ENCODE measurements around the gene SYT7.
A peak's percentile ranks its signal among the peaks of the same experiment; 100 is the strongest.

SYT7 gene

DNA sequence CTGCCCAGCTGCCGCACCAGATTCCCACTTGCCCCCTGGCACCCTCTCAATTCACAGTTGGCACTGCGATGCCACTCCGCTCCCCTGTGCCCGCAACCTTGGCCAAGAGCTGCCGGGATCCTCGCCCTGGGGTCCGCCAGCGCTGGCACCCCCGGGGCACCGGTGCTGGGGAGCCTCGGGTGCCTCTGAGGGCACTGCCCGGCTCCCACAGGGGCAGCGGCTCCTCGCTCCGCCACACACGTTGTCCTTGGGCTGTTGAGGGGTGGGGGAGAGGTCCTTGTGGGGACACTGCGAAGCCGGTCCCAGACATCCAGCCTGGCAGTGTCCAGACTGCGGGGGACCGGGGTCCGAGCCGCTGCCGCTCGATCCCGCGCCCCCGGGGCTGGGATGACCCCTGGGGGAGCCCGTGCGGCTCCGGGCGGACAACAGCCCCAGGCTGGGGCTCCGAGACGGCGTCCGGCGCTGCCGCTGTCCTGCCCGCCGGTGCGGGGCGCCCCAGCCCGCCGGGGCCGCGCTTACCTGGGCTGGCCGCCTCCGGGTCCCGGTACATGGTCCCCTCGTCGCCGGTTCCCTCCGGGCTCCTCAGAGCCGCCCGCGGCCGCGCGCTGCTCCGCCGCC lies 496 bp downstream of the SYT7 start:
- no peak for DNase-seq (ENCODE audit: low read depth)

DNA sequence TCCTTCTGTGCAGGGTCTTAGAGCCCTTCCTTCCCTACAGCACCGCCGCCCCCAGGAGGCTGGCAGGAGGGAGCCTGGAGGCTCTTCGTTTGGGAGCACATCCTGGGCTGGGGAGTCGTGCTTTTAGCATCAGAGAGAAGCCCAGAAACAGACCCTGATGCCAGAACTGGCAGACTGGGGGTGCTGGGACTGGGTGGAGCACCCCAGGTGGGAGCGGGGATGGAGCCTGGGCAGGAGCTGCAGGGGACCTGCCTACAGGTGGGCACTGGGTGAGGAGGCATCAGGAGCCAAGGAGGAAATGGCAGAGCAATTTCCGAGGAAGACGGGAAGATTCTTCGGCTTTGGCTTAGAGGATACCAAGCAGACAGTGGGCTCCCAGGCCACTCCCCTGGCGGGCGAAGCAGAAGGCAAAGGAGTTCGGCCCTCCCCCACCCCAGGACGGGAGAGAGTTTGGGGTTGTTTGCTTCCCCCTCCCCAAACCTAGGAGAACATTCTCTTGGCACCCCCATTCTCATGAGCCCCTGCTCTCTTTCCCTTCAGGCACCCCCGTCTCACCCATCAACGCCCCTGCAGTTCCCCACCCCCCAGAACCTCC lies 1.1 kb downstream of the SYT7 start:
- DNase-seq (ENCODE audit: low read depth) = no peak

DNA sequence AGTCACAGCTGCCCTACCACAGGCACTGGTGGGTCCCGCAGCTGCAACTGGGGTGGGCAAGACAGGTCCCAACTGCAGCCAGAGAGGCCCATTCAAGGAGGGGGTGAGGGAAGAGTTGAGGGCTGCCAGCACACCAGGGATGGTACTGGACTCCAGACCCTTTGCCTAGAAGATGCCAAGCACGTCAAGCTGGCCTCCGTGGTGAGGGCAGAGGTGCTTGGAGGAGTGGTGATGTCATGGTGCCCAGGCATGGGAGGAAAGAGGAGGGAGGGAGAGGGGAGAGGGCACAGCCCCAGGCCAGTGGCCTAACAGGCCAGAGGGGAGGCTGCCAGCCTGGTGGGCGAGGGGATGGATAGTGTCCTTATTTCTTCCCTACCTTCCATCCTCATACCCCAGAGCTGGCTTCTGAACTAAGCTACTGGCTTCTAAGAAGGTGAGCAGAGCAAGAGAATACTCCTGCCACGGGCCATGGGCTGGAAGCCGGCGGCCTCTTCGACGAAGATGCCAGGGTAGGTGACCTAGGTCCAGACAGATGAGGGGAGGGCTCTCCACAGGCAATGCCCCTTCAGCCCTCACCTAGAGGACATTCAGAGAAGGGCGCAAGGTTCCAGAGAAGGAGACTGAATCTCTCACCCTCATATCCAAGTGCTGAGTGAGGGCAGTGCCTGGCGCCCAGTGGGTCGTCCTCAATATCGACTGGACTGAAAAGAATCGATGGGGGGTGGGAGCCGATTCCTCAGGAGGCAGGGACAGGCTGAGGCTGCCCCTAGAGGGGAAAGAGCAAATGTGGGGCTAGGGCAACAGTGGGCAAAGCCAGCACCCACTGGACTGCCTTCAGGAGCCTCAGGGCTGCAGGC lies 1.8 kb downstream of the SYT7 start:
- no peak for DNase-seq (ENCODE audit: low read depth)

DNA sequence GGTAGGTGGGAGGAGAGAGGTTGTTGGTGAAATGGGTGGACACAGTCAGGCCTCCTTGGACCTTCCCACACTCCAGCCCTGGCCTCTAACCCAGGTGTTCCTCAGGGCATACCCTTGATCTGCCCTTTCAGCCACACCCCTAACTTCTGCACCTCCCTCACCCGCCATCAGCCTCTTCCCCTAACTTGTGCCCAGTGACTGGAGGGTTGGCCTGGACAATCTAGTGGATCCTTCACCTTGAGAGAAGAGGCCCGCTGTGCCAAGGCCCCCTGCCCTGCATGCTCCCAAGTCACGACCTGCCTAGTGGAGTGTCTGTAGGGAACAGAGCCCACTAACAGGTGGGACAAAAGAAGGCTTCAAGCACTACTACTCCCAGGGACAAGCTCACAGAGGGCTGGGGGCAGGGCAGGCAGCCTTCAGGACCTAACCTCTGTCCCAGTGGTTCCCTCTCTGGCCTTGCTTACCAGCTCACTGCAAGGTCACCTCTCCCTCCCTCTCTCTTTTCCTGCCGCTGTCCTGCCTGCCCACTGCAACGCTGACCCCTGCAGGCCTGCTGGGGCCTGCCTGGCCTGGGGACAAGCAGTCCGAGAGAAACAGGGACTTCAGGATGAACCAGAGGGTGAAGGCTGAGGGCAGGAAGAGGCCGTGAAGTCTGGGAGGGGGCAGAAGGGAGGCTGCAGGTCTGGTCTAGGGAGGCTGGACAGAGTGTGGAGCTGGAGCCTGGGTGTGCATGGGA lies 3.3 kb downstream of the SYT7 start:
- DNase-seq (ENCODE audit: low read depth) = no peak

DNA sequence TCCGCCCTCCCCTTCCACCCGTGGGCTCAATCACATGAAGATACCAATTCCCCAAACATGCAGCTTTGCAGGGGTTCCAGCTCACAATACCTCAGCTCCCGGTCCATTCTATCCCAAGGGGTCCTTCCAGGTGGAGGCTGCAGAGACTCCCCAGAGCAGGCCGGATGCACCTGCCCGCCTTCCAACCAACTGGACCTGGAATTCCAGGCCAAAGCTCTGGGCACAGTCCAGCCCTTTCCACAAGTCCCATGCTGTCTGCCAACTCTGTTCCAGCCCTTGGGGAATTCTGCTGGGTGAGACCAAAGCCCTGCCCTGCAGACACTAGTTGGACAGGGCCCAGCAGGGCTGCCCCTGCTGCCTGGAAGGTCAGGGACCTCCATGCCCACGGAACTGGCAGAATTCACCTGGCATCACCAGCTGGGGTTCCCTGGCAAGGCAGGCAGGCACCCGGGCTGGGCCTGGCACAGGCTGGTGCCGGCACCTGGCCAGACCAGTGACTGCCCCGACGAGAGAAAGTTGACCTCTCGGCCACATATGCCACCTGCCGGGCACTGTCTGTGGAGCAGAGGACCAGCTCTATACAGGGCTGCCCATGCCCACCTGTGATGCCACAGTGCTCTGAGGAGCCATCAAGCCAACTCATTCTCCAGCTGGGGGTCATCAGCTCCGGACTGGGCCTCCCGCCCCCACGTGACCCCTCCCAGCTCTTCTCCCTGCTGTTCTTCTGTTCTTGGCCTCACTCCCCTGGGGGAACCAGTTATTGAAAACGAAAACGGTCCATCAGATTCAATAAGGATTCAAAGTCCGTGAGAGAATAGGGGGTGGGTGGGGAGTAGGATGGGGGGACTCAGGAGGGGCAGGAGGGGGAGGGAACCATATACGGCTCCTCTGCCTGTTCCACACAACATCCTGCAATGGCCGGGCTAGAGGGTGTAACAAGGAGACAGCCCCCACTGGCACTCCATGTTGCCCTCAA lies 4.7 kb downstream of the SYT7 start:
- DNase-seq (ENCODE audit: low read depth) = no peak

DNA sequence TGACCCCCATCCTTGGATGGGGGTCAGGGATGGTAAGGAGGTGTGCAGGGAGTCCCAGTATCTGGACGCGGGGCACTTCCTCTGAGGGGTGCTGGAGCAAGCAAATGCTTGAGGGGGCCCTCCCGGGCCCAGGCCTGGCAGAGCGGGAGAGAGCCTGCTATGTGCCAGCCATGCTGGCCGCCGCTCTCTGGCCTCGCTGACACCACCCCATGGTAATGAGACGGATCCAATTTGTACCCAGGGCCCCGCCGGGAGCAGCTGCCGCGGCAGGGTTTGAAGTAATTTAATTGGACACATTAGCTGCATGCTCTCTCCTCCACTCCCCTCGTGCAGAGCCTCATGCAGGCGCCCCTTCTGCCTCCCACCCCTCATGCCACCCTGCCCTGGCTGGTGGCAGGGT lies 6.3 kb downstream of the SYT7 start:
- DNase-seq (ENCODE audit: low read depth) = no peak

DNA sequence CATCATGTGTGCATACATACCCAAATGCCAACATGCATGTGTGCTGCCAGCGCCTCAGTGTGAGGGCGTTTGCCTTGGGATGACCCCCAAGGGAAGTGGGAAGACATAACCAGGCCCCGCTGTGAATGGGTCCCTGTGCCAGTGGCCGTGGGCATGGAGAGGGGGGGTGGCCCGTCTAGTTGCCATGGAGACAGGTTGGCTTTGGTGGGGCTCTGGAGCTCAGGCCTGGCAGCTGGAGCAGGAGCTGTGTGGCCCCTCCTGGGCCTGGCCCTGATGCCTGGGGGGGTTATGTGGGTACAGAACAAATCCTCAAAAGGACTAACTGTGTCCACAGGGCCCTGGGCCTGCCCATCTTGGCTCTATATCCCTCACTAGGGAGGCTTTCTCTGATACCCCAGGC lies 8.0 kb downstream of the SYT7 start:
- DNase-seq (ENCODE audit: low read depth) = no peak

DNA sequence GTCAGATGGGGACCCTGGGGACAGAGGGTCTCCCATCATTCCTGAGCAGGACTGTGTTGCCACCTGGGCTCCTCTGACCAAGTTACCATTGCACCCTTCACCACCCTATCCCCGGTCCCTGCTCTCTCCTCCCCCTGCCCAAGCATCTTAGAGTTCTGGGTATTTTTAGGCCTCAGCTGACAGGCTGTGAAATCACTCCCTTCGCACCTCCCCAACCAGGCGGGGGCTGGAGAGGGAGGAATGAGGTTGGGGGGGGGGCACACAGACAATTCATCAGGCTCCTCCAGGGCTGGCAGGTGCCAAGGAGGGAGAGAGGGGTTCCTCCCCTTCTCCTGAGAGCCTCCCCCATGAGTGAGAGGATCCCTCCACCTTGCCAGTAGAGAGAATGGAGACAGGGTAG lies 9.0 kb downstream of the SYT7 start:
- no peak for DNase-seq (ENCODE audit: low read depth)

DNA sequence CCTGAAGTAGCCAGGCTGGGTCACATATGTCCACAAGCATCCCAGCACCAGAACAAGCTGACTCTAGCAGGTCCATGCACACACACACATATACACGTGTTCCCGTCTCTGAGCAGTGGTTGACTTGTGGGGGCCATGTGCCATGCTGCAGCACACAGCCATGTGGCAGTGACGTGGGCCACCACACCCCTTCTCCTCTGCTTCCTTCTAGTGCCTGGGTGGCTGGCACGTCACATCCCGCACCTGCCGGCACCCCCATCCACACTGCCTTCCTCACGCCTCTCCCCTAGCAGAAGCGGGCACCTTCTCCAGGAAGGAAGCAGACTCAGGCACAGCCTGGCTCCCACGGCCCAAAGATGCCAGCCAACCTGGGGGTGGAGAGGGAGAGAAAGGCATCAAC lies 9.5 kb downstream of the SYT7 start:
- DNase-seq (ENCODE audit: low read depth) = no peak

DNA sequence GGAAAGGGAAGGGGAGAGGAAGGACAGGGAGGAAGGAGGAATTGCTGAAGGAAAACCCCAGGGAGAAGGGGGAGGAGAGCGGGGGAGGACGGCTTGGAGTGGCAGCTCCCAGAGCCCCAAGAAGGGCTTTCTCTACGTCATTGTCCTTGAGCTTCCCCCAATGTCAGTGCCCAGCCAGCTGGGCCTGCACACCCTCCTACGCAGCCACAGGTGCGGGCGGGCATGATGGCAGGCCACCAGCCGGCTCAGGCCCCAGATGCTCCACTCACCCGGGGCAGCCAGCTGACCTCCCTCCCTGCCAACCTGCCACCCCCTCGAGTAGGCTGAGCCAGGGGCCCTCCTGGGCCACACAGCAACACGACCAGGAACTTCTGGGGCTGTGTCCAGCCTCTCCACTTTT lies 11.2 kb downstream of the SYT7 start:
- DNase-seq (ENCODE audit: low read depth) = no peak

DNA sequence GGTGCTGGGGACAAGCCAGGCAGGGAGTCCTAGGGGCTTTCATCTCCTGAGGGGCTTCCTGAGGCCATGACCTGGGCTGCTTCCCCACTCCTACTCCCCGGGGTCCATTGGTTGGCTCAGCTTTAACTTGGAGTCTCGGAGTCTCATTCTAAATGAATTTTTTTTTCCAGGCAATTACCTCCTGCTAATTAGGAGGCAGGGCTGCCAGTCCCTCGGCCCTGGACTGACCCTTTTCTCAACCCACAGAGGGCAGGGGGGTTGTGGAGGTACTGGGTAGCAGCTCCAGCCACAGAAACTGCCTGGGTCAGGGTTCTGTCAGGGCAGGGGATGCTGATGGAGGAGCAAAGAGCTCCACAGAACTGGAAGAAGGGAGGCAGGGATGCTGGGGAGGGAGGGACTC lies 11.9 kb downstream of the SYT7 start:
- no peak for DNase-seq (ENCODE audit: low read depth)

DNA sequence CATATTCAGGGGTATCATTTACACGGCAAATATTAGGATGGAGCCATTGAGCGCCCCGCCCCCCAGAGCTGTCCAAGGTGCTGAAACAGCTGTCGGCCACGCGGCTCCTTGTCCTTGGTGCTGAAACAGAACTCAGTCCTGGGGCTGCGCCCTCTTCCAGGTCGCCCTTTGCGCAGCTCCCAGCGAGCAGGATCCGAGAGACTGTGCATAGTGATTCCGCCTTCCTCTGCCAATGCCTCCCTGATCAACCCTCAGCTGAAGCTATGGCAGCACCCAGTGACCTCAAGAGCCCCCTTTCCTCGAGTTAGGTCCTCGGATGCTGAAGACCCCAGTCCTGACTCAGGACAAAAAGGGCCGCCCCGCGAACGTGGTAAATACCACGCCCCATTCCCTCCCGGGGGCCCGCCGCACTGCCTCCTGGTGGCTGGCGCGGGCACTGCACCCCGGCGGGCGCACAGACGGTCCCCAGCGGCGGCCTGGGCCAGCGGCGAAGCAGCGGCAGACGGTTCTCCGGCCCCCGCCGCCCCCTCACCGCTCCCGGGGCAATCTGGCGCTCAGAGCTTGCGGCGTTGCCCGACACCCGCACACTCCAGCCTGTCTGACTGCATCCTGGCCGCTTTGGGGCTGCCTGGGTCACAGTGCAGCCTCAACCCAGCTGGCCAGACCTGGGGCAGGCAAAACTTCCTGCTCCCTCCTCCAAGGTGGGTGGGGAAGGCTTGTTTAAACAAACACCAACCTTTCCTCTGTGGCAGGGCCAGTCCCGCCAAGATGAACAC lies 13.4 kb downstream of the SYT7 start:
- DNase-seq (ENCODE audit: low read depth) = peak; percentile 74

DNA sequence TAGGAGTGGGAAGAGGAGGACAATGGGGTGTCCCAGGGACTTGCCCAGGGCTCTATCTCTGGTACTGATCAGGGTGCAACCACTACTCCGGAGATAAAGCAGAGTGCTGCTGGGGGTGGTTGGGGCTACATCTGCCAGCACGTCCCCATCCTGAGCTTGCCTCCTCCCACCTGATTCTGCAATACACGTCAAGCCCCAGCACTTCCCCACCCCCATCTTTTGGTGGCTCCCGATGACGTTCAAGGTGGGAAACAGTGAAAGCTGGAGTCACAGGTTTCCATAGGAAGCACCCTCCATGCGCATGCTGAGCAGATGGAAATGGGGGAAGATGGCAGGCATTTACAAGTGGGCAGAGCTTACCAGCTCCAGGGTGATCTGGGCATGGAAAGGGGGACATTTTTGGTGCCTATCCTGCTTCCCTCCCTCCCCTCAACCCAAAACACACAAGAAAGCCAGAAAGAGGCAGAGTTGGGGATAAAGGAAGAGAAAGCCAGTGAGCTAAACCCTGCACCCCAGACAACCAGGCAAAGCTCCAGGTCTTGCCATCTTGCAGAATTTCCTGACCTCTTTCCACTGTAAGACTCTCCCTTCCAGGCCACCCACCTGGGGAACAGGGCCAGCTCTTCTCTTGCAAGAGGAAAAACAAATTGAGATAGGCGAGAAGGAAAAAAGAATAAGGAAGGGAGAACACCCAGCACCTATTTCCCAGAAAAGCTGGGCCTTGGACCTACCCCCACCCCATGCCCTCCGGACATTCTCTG lies 15.8 kb downstream of the SYT7 start:
- no peak for DNase-seq (ENCODE audit: low read depth)

DNA sequence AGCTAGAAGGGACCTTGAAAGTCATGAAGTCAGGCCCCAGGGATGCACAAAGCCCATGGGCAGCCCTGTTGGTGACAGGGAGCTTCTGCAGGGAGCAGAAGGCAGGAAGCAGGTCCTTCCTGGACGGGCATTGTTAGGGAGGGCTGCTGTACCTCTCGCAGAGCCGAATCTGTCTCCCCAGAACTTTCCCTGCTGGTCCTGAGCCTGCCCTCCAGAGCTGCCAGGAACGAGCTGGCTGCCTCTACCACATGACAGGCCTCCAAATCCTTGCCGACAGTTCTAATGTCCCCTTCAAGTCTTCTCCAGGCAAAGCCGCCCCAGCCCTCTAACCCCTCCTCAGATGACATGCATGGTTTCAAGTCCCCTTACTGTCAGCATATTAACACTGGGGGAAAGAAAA lies 20.1 kb downstream of the SYT7 start:
- DNase-seq (ENCODE audit: low read depth) = no peak

DNA sequence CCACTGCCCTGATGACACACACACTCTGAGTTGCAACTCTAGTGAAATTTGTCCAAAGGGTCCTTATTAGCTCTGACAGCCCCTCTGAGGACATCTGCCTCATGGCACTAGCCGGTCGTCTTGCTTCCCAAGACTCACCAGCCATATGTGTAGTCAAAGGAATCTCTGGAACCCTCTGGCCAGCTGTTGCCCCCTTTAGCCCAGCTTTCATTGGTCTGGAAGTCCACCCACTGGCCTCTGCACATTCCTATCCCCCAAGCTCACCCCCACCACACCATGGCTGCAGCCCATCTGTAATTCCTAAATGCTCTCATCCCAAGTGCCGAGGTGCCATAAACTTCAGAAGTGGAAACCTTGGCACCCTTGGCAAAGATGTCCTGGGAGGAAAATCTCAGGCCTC lies 24.3 kb downstream of the SYT7 start:
- DNase-seq (ENCODE audit: low read depth) = no peak

DNA sequence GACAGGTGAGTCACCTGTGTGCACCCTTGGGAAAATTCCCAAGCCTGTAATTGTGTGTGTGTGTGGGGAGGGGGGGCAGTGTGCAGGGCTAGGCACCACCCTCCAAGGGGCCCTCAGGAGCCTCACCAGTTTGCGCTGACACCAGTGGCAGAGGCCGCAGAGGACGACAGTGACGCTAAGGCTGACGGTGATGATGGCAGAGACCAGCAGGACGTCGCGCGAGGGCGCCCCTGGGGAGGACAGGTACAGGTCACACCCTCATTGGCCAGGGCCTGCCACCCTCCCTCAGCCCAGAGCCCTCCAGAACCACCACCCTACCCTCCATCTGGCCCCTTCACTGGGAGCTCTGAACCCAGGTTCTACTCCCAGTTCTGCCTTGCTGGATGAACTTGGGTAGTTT lies 24.9 kb downstream of the SYT7 start:
- no peak for DNase-seq (ENCODE audit: low read depth)

DNA sequence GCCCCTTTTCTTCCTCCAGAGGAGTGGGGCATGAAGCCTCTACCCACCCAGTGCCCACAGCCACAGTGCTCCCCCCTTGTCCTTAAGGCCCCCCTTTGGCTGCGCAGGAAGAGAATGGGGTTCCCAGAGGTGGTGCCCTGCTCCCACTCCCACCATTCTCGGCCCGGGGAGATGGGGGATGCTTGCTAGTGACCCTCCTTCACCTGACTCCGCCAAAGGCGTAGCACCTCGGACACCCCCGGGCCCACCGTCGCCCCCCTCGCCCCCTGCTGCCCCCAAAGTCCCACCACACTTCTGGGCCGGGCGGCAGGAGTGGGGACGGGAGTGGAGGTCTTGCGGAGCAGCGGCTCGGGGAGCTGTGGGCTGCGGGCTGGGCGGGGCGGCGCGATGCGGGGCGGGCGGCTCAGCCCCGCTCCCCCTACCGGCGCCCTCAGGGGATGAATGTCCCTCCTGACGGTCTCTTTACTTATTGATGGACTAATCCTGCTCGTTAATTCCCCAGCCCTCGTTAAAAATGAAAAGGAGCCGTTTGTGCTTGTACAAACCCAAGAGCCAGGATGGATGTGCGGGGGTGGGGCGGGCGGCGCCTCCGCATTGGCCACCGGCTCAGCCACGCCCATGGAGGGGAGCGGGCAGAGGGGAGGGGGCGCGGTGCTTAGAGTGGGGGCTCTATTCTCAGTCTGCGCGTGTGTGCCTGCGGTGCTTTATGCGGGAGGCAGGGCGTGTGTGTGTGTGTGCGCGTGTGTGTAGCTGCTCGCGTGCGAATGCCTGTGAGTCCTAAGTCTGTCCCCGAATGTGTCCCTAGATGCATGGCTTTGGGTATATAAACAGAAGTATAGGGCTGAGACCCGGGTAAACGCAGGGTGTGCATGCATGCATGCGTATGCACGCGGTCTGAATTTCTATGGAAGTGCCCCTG lies 25.6 kb downstream of the SYT7 start:
- DNase-seq (ENCODE audit: low read depth) = no peak

DNA sequence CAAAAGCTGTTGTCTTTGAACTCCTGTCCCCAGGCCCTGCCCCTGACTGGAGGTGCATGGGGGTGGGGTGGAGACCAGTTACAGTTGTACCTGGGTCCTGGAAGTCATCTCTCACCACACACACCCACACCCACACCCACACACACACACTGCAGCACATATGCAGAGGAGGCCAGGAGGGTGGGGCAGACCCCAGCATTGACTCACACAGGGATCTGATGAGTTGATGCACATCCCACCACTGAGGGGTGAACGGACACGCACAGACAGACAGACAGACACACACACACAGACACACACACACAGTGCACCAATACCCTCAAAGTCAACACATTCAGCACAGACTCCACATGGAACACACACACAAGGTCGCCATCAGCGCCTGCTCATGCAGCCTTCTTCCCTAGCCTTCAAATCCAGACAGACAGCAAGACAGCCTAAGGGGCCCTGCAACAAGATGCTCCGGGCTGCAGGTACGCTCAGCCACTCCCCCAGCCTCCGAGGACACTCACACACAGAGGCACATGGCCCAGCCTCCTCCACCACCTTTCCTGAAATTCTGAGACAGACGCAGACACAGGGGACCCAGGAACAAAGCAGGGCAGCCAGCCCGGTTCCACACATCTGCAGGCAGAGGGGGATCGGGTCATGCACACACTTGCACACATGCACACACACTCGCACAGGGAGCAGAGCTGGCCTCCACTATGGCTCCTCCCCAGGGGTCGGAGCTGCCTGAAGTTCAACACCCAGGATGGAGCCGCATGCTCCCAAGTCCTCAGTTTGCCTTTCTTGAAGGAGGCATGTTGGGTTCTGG lies 26.5 kb downstream of the SYT7 start:
- DNase-seq (ENCODE audit: low read depth) = no peak
